Measurements from ENCODE around the gene CARD14.
A peak's percentile ranks its signal among the peaks of the same experiment; 100 is the strongest.
"Not testable (repeated sequence)": the region's sequence is repeated elsewhere in the genome, so short reads cannot be mapped to it uniquely, and the experiment has no call there.

The CARD14 gene

GRCh38 chr17:80141463-80142165 is 28.2 kb upstream of the CARD14 start:
- ATAC-seq (ENCODE audit: low read depth), result no peak
- H3K4me3 Mint-ChIP-seq, result no peak overlapping the region
- no peak for DNase-seq (ENCODE audit: low spot score in 2 of 2)

GRCh38 chr17:80142929-80143328 is 26.9 kb upstream of the CARD14 start:
- H3K27ac Mint-ChIP-seq, result no peak overlapping the region
- no peaks in the 10 kb centered on the region for H3K9me3 Mint-ChIP-seq
- H3K27me3 Mint-ChIP-seq, result no peaks in the 10 kb centered on the region
- peaks cover 16% of the 10 kb centered on the region for H3K4me1 Mint-ChIP-seq
- no peak for ATAC-seq (ENCODE audit: low read depth)
- H3K4me3 Mint-ChIP-seq, result no peak overlapping the region
- peaks cover 17% of the 10 kb centered on the region for H3K36me3 Mint-ChIP-seq
- DNase-seq (ENCODE audit: low spot score in 2 of 2), result no peak

More at GRCh38 chr17:80141463-80142165, 28.2 kb upstream of the CARD14 start:
- peaks cover 30% of the 10 kb centered on the region for H3K36me3 Mint-ChIP-seq
- H3K27ac Mint-ChIP-seq, result no peak overlapping the region
- no peaks in the 10 kb centered on the region for H3K9me3 Mint-ChIP-seq
- H3K4me1 Mint-ChIP-seq, result peaks cover 16% of the 10 kb centered on the region
- H3K27me3 Mint-ChIP-seq, result no peaks in the 10 kb centered on the region

- ATAC-seq (ENCODE audit: low read depth) (no peak), DNase-seq (ENCODE audit: low spot score in 2 of 2) (no peak)
- Mint-ChIP-seq H3K27ac (peak overlapping the region; percentile 93), H3K36me3 (peaks cover 3% of the 10 kb centered on the region), H3K27me3 (no peaks in the 10 kb centered on the region), H3K4me1 (peaks cover 18% of the 10 kb centered on the region), H3K9me3 (no peaks in the 10 kb centered on the region), H3K4me3 (peak overlapping the region; percentile 86)
Measured at GRCh38 chr17:80145076-80146075, 24.5 kb upstream of the CARD14 start.

- Mint-ChIP-seq H3K27ac (peak overlapping the region; percentile 93), H3K27me3 (no peaks in the 10 kb centered on the region), H3K4me1 (peaks cover 18% of the 10 kb centered on the region), H3K4me3 (peak overlapping the region; percentile 98), H3K36me3 (peaks cover 3% of the 10 kb centered on the region), H3K9me3 (no peaks in the 10 kb centered on the region)
- ATAC-seq (ENCODE audit: low read depth) (no peak), DNase-seq (ENCODE audit: low spot score in 2 of 2) (no peak)
Measured at GRCh38 chr17:80146121-80147034, 23.5 kb upstream of the CARD14 start.

- ATAC-seq (ENCODE audit: low read depth) (peak; percentile 92), DNase-seq (ENCODE audit: low spot score in 2 of 2) (peak; percentile 85 to 96)
- H3K9me3 Mint-ChIP-seq, result no peaks in the 10 kb centered on the region
- no peaks in the 10 kb centered on the region for H3K27me3 Mint-ChIP-seq
- H3K27ac Mint-ChIP-seq, result peak within 1 kb of the TSS; percentile 93
- H3K4me1 Mint-ChIP-seq, result peaks cover 22% of the 10 kb centered on the region
- H3K4me3 Mint-ChIP-seq, result peak within 1 kb of the TSS; percentile 98
- peaks cover 3% of the 10 kb centered on the region for H3K36me3 Mint-ChIP-seq
Measured at GRCh38 chr17:80147035-80147822, 22.6 kb upstream of the CARD14 start, which contains the start of gene EIF4A3. Gene EIF4A3 (minus strand): TSS chr17:80147128. CDS start chr17:80146961, 167 bp downstream.

- H3K4me1 Mint-ChIP-seq, result peaks cover 14% of the 10 kb centered on the region
- ATAC-seq (ENCODE audit: low read depth) (no peak), DNase-seq (ENCODE audit: low spot score in 2 of 2) (no peak)
- H3K9me3 Mint-ChIP-seq, result peaks cover 5% of the 10 kb centered on the region
- H3K4me3 Mint-ChIP-seq, result no peak overlapping the region
- no peaks in the 10 kb centered on the region for H3K36me3 Mint-ChIP-seq
- no peaks in the 10 kb centered on the region for H3K27me3 Mint-ChIP-seq
- no peak overlapping the region for H3K27ac Mint-ChIP-seq
Measured at GRCh38 chr17:80151333-80151732, 18.5 kb upstream of the CARD14 start.

- DNase-seq (ENCODE audit: low spot score in 2 of 2) (no peak), ATAC-seq (ENCODE audit: low read depth) (no peak)
- peaks cover 6% of the 10 kb centered on the region for H3K9me3 Mint-ChIP-seq
- H3K36me3 Mint-ChIP-seq, result no peaks in the 10 kb centered on the region
- H3K4me3 Mint-ChIP-seq, result no peak overlapping the region
- H3K27ac Mint-ChIP-seq, result no peak overlapping the region
- H3K27me3 Mint-ChIP-seq, result no peaks in the 10 kb centered on the region
- H3K4me1 Mint-ChIP-seq, result peaks cover 14% of the 10 kb centered on the region
Measured at GRCh38 chr17:80152081-80152702, 17.6 kb upstream of the CARD14 start.

GRCh38 chr17:80153004-80153403 is 16.8 kb upstream of the CARD14 start:
- no peak overlapping the region for H3K27ac Mint-ChIP-seq
- ATAC-seq (ENCODE audit: low read depth) (peak; percentile 15), DNase-seq (ENCODE audit: low spot score in 2 of 2) (no peak)
- peaks cover 6% of the 10 kb centered on the region for H3K9me3 Mint-ChIP-seq
- H3K36me3 Mint-ChIP-seq, result no peaks in the 10 kb centered on the region
- peaks cover 14% of the 10 kb centered on the region for H3K4me1 Mint-ChIP-seq
- no peaks in the 10 kb centered on the region for H3K27me3 Mint-ChIP-seq
- H3K4me3 Mint-ChIP-seq, result no peak overlapping the region

GRCh38 chr17:80154166-80154565 is 15.7 kb upstream of the CARD14 start:
- H3K9me3 Mint-ChIP-seq, result peaks cover 6% of the 10 kb centered on the region
- H3K4me3 Mint-ChIP-seq, result no peak overlapping the region
- no peaks in the 10 kb centered on the region for H3K36me3 Mint-ChIP-seq
- no peak overlapping the region for H3K27ac Mint-ChIP-seq
- peaks cover 12% of the 10 kb centered on the region for H3K4me1 Mint-ChIP-seq
- H3K27me3 Mint-ChIP-seq, result no peaks in the 10 kb centered on the region
- DNase-seq (ENCODE audit: low spot score in 2 of 2) (no peak), ATAC-seq (ENCODE audit: low read depth) (no peak)

- DNase-seq (ENCODE audit: low spot score in 2 of 2); H3K36me3 Mint-ChIP-seq; ATAC-seq (ENCODE audit: low read depth); H3K9me3 Mint-ChIP-seq; H3K4me3 Mint-ChIP-seq; H3K27me3 Mint-ChIP-seq; H3K27ac Mint-ChIP-seq: not testable (repeated sequence)
- H3K4me1 Mint-ChIP-seq, result peaks cover 12% of the 10 kb centered on the region
Measured at GRCh38 chr17:80155600-80155999, 14.2 kb upstream of the CARD14 start.

- Mint-ChIP-seq H3K4me1 (peaks cover 2% of the 10 kb centered on the region), H3K27me3 (peaks cover 14% of the 10 kb centered on the region), H3K4me3 (no peak overlapping the region), H3K27ac (no peak overlapping the region), H3K9me3 (peaks cover 6% of the 10 kb centered on the region), H3K36me3 (peaks cover 2% of the 10 kb centered on the region)
- DNase-seq (ENCODE audit: low spot score in 2 of 2) (no peak), ATAC-seq (ENCODE audit: low read depth) (no peak)
Measured at GRCh38 chr17:80158846-80159245, 11.0 kb upstream of the CARD14 start.

GRCh38 chr17:80160536-80160935 is 9.3 kb upstream of the CARD14 start:
- Mint-ChIP-seq H3K9me3 (peaks cover 4% of the 10 kb centered on the region), H3K4me3 (no peak overlapping the region), H3K36me3 (peaks cover 2% of the 10 kb centered on the region), H3K27ac (no peak overlapping the region), H3K27me3 (peaks cover 18% of the 10 kb centered on the region), H3K4me1 (peaks cover 2% of the 10 kb centered on the region)
- ATAC-seq (ENCODE audit: low read depth) (no peak), DNase-seq (ENCODE audit: low spot score in 2 of 2) (no peak)
